Astrocyte (in vitro differentiated cells and primary cell): Measurements from ENCODE around the gene SH3BP5. TPM values are rescaled to one million over a fixed set of nuclear protein-coding genes. Genes with fewer than 3 reads are reported as not detected.

Experiments
- DNase-seq: peaks from one replicate; pipeline ENCODE4 v3.0.0-alpha.2; 2010; ENCODE audit warnings: low read depth
- FAIRE-seq: peaks from 2 replicates; lab custom pipeline; 2011; peaks lifted over from hg19 to GRCh38; lab: Jason Lieb, UNC
- H2AFZ ChIP-seq: 2 replicates; pipeline ENCODE4 v1.6.0; 2012; ENCODE audit warnings: low read depth, low read length, inconsistent platforms
- H3K27ac ChIP-seq: 2 replicates; pipeline ENCODE4 v1.5.1; 2011; ENCODE audit warnings: low read depth, low read length, inconsistent platforms
- H3K27me3 ChIP-seq: 2 replicates; pipeline ENCODE4 v1.6.0; 2011; ENCODE audit warnings: low read length, inconsistent platforms; ENCODE audit not compliant: insufficient read depth
- H3K36me3 ChIP-seq: 2 replicates; pipeline ENCODE4 v1.5.1; 2011; ENCODE audit warnings: low read length, inconsistent platforms; ENCODE audit not compliant: insufficient read depth
- H3K4me1 ChIP-seq: 2 replicates; pipeline ENCODE4 v1.5.1; 2011; ENCODE audit warnings: low read length, inconsistent platforms; ENCODE audit not compliant: insufficient read depth
- H3K4me2 ChIP-seq: 2 replicates; pipeline ENCODE4 v1.6.0; 2012; ENCODE audit warnings: low read length, inconsistent platforms
- H3K4me3 ChIP-seq: 2 replicates; pipeline ENCODE4 v1.5.1; 2011; ENCODE audit warnings: low read depth, mild to moderate bottlenecking, low read length, inconsistent platforms; ENCODE audit not compliant: insufficient read depth
- H3K79me2 ChIP-seq: 2 replicates; pipeline ENCODE4 v1.6.0; 2012; ENCODE audit warnings: mild to moderate bottlenecking, low read length, inconsistent platforms; ENCODE audit not compliant: insufficient read depth
- H3K9ac ChIP-seq: 2 replicates; pipeline ENCODE4 v1.6.0; 2012; ENCODE audit warnings: mild to moderate bottlenecking, low read length, inconsistent platforms
- H3K9me3 ChIP-seq: 2 replicates; pipeline ENCODE4 v1.5.1; 2012; ENCODE audit warnings: low read depth, mild to moderate bottlenecking, low read length, inconsistent platforms; ENCODE audit not compliant: insufficient read depth
- H4K20me1 ChIP-seq: 2 replicates; pipeline ENCODE4 v1.6.0; 2012; ENCODE audit warnings: low read length, inconsistent platforms; ENCODE audit not compliant: insufficient read depth
- H3K27ac Mint-ChIP-seq: one replicate; pipeline ENCODE4 v1.8.0; 2021; ENCODE audit warnings: mild to moderate bottlenecking, mixed read lengths; ENCODE audit not compliant: unreplicated experiment
- H3K27me3 Mint-ChIP-seq: one replicate; pipeline ENCODE4 v1.8.0; 2021; ENCODE audit warnings: low read depth, mixed read lengths; ENCODE audit not compliant: unreplicated experiment
- H3K36me3 Mint-ChIP-seq: one replicate; pipeline ENCODE4 v1.8.0; 2021; ENCODE audit warnings: low read depth, mixed read lengths; ENCODE audit not compliant: unreplicated experiment
- H3K4me1 Mint-ChIP-seq: one replicate; pipeline ENCODE4 v1.8.0; 2021; ENCODE audit warnings: low read depth, mixed read lengths; ENCODE audit not compliant: unreplicated experiment
- H3K4me3 Mint-ChIP-seq: one replicate; pipeline ENCODE4 v1.8.0; 2021; ENCODE audit warnings: mild to moderate bottlenecking, moderate library complexity, mixed read lengths; ENCODE audit not compliant: unreplicated experiment
- H3K9me3 Mint-ChIP-seq: one replicate; pipeline ENCODE4 v1.8.0; 2021; ENCODE audit warnings: mild to moderate bottlenecking, mixed read lengths; ENCODE audit not compliant: unreplicated experiment
- CTCF ChIP-seq: IDR thresholded peaks from 2 replicates; pipeline ENCODE4 v1.5.1; 2011; ENCODE audit warnings: low read depth, mild to moderate bottlenecking, inconsistent platforms, low read length, moderate library complexity; ENCODE audit not compliant: insufficient read depth
- EZH2 ChIP-seq: IDR thresholded peaks from 2 replicates; pipeline ENCODE4 v1.6.1; 2012; ENCODE audit warnings: mild to moderate bottlenecking, low read length, inconsistent platforms; ENCODE audit not compliant: insufficient read depth
- total RNA-seq: library from RNA; stranded (reverse); gene quantifications from 2 replicates; pipeline ENCODE4 v1.2.1, GENCODE V29; 2021

Gene SH3BP5
- total RNA-seq, 1 donor from 2014 or later = 25.2 TPM

GRCh38 chr3:15214758-15215157 lies 117.6 kb downstream of the SH3BP5 start:
- Histone ChIP-seq H3K27ac (no peak overlapping the region), H3K4me1 (no peaks in the 10 kb centered on the region), H2AFZ (no peak overlapping the region), H3K36me3 (peaks cover 51% of the 10 kb centered on the region), H3K4me3 (no peak overlapping the region), H4K20me1 (peaks cover 24% of the 10 kb centered on the region), H3K9me3 (no peaks in the 10 kb centered on the region), H3K4me2 (no peak overlapping the region), H3K9ac (no peak overlapping the region), H3K79me2 (peaks cover 16% of the 10 kb centered on the region), H3K27me3 (no peaks in the 10 kb centered on the region)
- no peak for DNase-seq
- no peaks in the 10 kb centered on the region for H3K4me1 Mint-ChIP-seq
- H3K36me3 Mint-ChIP-seq = peaks cover 12% of the 10 kb centered on the region
- no peaks in the 10 kb centered on the region for H3K9me3 Mint-ChIP-seq
- no peak overlapping the region for H3K4me3 Mint-ChIP-seq
- no peak overlapping the region for H3K27ac Mint-ChIP-seq
- H3K27me3 Mint-ChIP-seq = no peaks in the 10 kb centered on the region
- TF ChIP-seq EZH2 (no peak), CTCF (no peak)
- no peak for FAIRE-seq

GRCh38 chr3:15211937-15212336 lies 120.4 kb downstream of the SH3BP5 start:
- Mint-ChIP-seq H3K4me1 (no peaks in the 10 kb centered on the region), H3K4me3 (no peak overlapping the region), H3K36me3 (peaks cover 7% of the 10 kb centered on the region), H3K27me3 (no peaks in the 10 kb centered on the region), H3K27ac (no peak overlapping the region), H3K9me3 (no peaks in the 10 kb centered on the region)
- TF ChIP-seq EZH2 (no peak), CTCF (no peak)
- H3K4me1 ChIP-seq = peaks cover 5% of the 10 kb centered on the region
- DNase-seq (no peak), FAIRE-seq (no peak)
- H3K4me2 ChIP-seq = no peak overlapping the region
- H2AFZ ChIP-seq = no peak overlapping the region
- no peaks in the 10 kb centered on the region for H3K27me3 ChIP-seq
- H3K4me3 ChIP-seq = no peak overlapping the region
- H3K27ac ChIP-seq = no peak overlapping the region
- peaks cover 26% of the 10 kb centered on the region for H3K36me3 ChIP-seq
- no peak overlapping the region for H3K9ac ChIP-seq
- peaks cover 44% of the 10 kb centered on the region for H3K79me2 ChIP-seq
- H4K20me1 ChIP-seq = peaks cover 38% of the 10 kb centered on the region
- no peaks in the 10 kb centered on the region for H3K9me3 ChIP-seq

- Mint-ChIP-seq H3K36me3 (peaks cover 5% of the 10 kb centered on the region), H3K27ac (no peak overlapping the region), H3K4me3 (peak overlapping the region; percentile 95), H3K4me1 (peaks cover 22% of the 10 kb centered on the region), H3K9me3 (no peaks in the 10 kb centered on the region), H3K27me3 (no peaks in the 10 kb centered on the region)
- Histone ChIP-seq H3K4me3 (peak overlapping the region; percentile 83), H3K4me2 (peak overlapping the region; percentile 88), H3K79me2 (peaks cover 53% of the 10 kb centered on the region), H3K4me1 (peaks cover 11% of the 10 kb centered on the region), H3K36me3 (peaks cover 5% of the 10 kb centered on the region), H4K20me1 (peaks cover 32% of the 10 kb centered on the region), H3K9me3 (no peaks in the 10 kb centered on the region), H3K27me3 (no peaks in the 10 kb centered on the region), H3K27ac (no peak overlapping the region), H2AFZ (no peak overlapping the region), H3K9ac (peak overlapping the region; percentile 94)
- TF ChIP-seq EZH2 (no peak), CTCF (no peak)
- DNase-seq = no peak
- FAIRE-seq = no peak
Measured at GRCh38 chr3:15207836-15208504, 124.4 kb downstream of the SH3BP5 start.
